ENCODE results near the gene SDK1. TPM values are rescaled to one million over a fixed set of nuclear protein-coding genes. Genes with fewer than 3 reads are reported as not detected.

Gene SDK1
- total and polyA plus RNA-seq, 4 donors: 0.12 to 0.47 (median 0.36) TPM

GRCh38 chr7:4175346-4175973 is 874.4 kb downstream of the SDK1 start:
- H3K9ac ChIP-seq (ENCODE audit: low read depth in 1 of 2, low read length in 2 of 2): no peak overlapping the region
- 93% methylated on average over 34 of the region's 34 CpGs for WGBS
- H3K36me3 ChIP-seq (ENCODE audit: control insufficient read depth in 4 of 4, insufficient read depth in 3 of 4, low read depth in 1 of 4, low read length in 3 of 4): no peaks in the 10 kb centered on the region
- no peak for DNase-seq (ENCODE audit: low spot score)
- H3K4me3 ChIP-seq (ENCODE audit: low read depth in 1 of 3, low read length in 3 of 3): no peak overlapping the region
- H3K9me3 ChIP-seq (ENCODE audit: control insufficient read depth in 4 of 4, low read length in 3 of 4): no peaks in the 10 kb centered on the region
- no peaks in the 10 kb centered on the region for H3K27me3 ChIP-seq (ENCODE audit: control insufficient read depth in 4 of 4, insufficient read depth in 4 of 4, low read length in 3 of 4)
- H3K27ac ChIP-seq (ENCODE audit: low read depth in 1 of 2, low read length in 2 of 2): no peak overlapping the region
- no peaks in the 10 kb centered on the region for H3K4me1 ChIP-seq (ENCODE audit: control insufficient read depth in 4 of 4, insufficient read depth in 4 of 4, low read length in 3 of 4)
- TF ChIP-seq MAX (IDR thresholded peaks at IDR 0.05) (no peak), SP1 (IDR thresholded peaks at IDR 0.05) (no peak), RAD21 (IDR thresholded peaks at IDR 0.05) (no peak), REST (IDR thresholded peaks at IDR 0.05) (no peak), YY1 (IDR thresholded peaks at IDR 0.05) (no peak), EGR1 (IDR thresholded peaks at IDR 0.05; ENCODE audit: low read depth in 2 of 2) (no peak), HNF4G (IDR thresholded peaks at IDR 0.05) (no peak), HNF4A (conservative IDR thresholded peaks at IDR 0.05) (no peak)

GRCh38 chr7:4177001-4177400 is 875.9 kb downstream of the SDK1 start:
- DNase-seq (ENCODE audit: low spot score): no peak
- Histone ChIP-seq H3K9ac (ENCODE audit: low read depth in 1 of 2, low read length in 2 of 2) (no peak overlapping the region), H3K36me3 (ENCODE audit: control insufficient read depth in 4 of 4, insufficient read depth in 3 of 4, low read depth in 1 of 4, low read length in 3 of 4) (no peaks in the 10 kb centered on the region), H3K27ac (ENCODE audit: low read depth in 1 of 2, low read length in 2 of 2) (no peak overlapping the region), H3K27me3 (ENCODE audit: control insufficient read depth in 4 of 4, insufficient read depth in 4 of 4, low read length in 3 of 4) (no peaks in the 10 kb centered on the region), H3K4me1 (ENCODE audit: control insufficient read depth in 4 of 4, insufficient read depth in 4 of 4, low read length in 3 of 4) (no peaks in the 10 kb centered on the region), H3K4me3 (ENCODE audit: low read depth in 1 of 3, low read length in 3 of 3) (no peak overlapping the region), H3K9me3 (ENCODE audit: control insufficient read depth in 4 of 4, low read length in 3 of 4) (no peaks in the 10 kb centered on the region)
- TF ChIP-seq YY1 (IDR thresholded peaks at IDR 0.05) (no peak), TAF1 (conservative IDR thresholded peaks at IDR 0.05) (no peak), FOXA2 (IDR thresholded peaks at IDR 0.05) (no peak), GABPA (IDR thresholded peaks at IDR 0.05 in 1 of 2, conservative IDR thresholded peaks at IDR 0.05 in 1 of 2) (no peak), RXRA (IDR thresholded peaks at IDR 0.05) (no peak), CTCF (IDR thresholded peaks at IDR 0.05; ENCODE audit: low read depth, low read length, missing input control) (no peak), FOXA1 (IDR thresholded peaks at IDR 0.05) (no peak), NR2F2 (IDR thresholded peaks at IDR 0.05) (no peak), EGR1 (IDR thresholded peaks at IDR 0.05; ENCODE audit: low read depth in 2 of 2) (no peak)
- WGBS: 93% methylated on average over 6 of the region's 6 CpGs

All from liver (tissue), 9 donors.